ENCODE results near the gene ANKIB1.

Gene ANKIB1

DNA sequence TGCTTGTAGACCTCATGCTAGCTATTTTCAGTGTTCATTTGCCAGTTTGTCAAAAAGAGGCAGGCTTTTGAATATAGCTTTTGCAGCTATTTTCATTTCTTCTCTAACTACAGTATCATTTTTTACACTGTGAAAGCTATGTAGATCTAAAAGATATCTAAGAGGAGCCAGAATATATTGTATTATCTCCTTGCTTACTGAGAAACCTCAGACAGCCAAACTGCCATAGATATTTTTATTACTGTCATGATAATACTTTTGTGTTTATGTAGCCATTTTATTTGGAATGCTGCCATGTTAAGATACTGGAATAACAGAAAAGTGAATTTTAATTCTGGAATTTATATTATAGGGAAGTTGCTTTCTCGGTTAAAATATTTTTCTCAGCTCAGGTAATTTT is 37.2 kb downstream of the ANKIB1 start:
- H3K79me2 ChIP-seq (ENCODE audit: insufficient read depth, low read length) = peaks cover 71% of the 10 kb centered on the region
- H2AFZ ChIP-seq (ENCODE audit: low read length) = no peak overlapping the region
- H4K20me1 ChIP-seq (ENCODE audit: insufficient read depth, low read length, poor library complexity, severe bottlenecking) = peaks cover 6% of the 10 kb centered on the region
- peaks cover 11% of the 10 kb centered on the region; the same call in 1 of the 2 replicates for H3K9me3 ChIP-seq (ENCODE audit: insufficient read depth, low read depth, low read length)
- no peak overlapping the region for H3K4me2 ChIP-seq (ENCODE audit: low read depth, low read length, poor library complexity, severe bottlenecking)
- peaks cover 4% of the 10 kb centered on the region for H3K4me1 ChIP-seq (ENCODE audit: insufficient read depth, low read length, poor library complexity, severe bottlenecking)
- H3F3A ChIP-seq (ENCODE audit: low read depth) = no peaks in the 10 kb centered on the region
- H3K9me2 ChIP-seq (replicated peaks; ENCODE audit: low read depth, low read length) = no peaks in the 10 kb centered on the region
- peaks cover 8% of the 10 kb centered on the region; the same call in 1 of the 2 replicates for H3K36me3 ChIP-seq (ENCODE audit: insufficient read depth, low read length)
- no peak overlapping the region for H3K4me3 ChIP-seq (ENCODE audit: low read length, poor library complexity, severe bottlenecking)
- no peaks in the 10 kb centered on the region for H3K27me3 ChIP-seq (ENCODE audit: insufficient read depth, low read length, poor library complexity, severe bottlenecking)
- TF ChIP-seq, protein P1, sequence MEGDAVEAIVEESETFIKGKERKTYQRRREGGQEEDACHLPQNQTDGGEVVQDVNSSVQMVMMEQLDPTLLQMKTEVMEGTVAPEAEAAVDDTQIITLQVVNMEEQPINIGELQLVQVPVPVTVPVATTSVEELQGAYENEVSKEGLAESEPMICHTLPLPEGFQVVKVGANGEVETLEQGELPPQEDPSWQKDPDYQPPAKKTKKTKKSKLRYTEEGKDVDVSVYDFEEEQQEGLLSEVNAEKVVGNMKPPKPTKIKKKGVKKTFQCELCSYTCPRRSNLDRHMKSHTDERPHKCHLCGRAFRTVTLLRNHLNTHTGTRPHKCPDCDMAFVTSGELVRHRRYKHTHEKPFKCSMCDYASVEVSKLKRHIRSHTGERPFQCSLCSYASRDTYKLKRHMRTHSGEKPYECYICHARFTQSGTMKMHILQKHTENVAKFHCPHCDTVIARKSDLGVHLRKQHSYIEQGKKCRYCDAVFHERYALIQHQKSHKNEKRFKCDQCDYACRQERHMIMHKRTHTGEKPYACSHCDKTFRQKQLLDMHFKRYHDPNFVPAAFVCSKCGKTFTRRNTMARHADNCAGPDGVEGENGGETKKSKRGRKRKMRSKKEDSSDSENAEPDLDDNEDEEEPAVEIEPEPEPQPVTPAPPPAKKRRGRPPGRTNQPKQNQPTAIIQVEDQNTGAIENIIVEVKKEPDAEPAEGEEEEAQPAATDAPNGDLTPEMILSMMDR (conservative IDR thresholded peaks at IDR 0.05; ENCODE audit: low read length) = no peak
- no peak for TF ChIP-seq EZH2phosphoT487 (IDR thresholded peaks at IDR 0.05; ENCODE audit: borderline replicate concordance)
- H3K9ac ChIP-seq (ENCODE audit: low read depth, low read length, poor library complexity, severe bottlenecking) = no peak overlapping the region

DNA sequence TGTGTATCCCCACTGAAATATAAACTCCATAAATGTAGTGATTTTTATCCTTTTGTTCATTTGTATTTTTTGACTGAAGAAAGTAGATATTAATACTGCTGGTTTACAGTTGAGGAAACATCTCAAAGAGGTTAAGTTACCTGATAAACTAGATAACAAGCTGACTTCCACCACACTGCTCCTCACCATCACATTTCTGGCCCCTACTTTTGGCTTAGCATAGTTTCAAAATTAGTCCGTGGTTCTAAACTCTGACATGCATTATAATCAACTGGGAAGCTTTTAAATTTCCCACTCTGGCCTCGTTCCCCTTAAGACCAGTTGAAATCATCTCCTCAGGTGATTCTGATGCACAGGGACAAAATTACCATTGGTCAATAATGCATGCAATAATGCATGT is 43.5 kb downstream of the ANKIB1 start:
- H3K9me3 ChIP-seq (ENCODE audit: insufficient read depth, low read depth, low read length) = no peaks in the 10 kb centered on the region
- H2AFZ ChIP-seq (ENCODE audit: low read length) = no peak overlapping the region
- no peaks in the 10 kb centered on the region for H3K9me2 ChIP-seq (replicated peaks; ENCODE audit: low read depth, low read length)
- peaks cover 61% of the 10 kb centered on the region for H3K79me2 ChIP-seq (ENCODE audit: insufficient read depth, low read length)
- peaks cover 6% of the 10 kb centered on the region for H4K20me1 ChIP-seq (ENCODE audit: insufficient read depth, low read length, poor library complexity, severe bottlenecking)
- no peak overlapping the region for H3K9ac ChIP-seq (ENCODE audit: low read depth, low read length, poor library complexity, severe bottlenecking)
- no peaks in the 10 kb centered on the region for H3F3A ChIP-seq (ENCODE audit: low read depth)
- peaks cover 4% of the 10 kb centered on the region for H3K4me1 ChIP-seq (ENCODE audit: insufficient read depth, low read length, poor library complexity, severe bottlenecking)
- no peak for TF ChIP-seq EZH2phosphoT487 (IDR thresholded peaks at IDR 0.05; ENCODE audit: borderline replicate concordance)
- TF ChIP-seq, protein P1 (conservative IDR thresholded peaks at IDR 0.05; ENCODE audit: low read length) = no peak
- H3K36me3 ChIP-seq (ENCODE audit: insufficient read depth, low read length) = no peaks in the 10 kb centered on the region
- no peak overlapping the region for H3K4me2 ChIP-seq (ENCODE audit: low read depth, low read length, poor library complexity, severe bottlenecking)
- no peak overlapping the region for H3K4me3 ChIP-seq (ENCODE audit: low read length, poor library complexity, severe bottlenecking)
- H3K27me3 ChIP-seq (ENCODE audit: insufficient read depth, low read length, poor library complexity, severe bottlenecking) = no peaks in the 10 kb centered on the region

DNA sequence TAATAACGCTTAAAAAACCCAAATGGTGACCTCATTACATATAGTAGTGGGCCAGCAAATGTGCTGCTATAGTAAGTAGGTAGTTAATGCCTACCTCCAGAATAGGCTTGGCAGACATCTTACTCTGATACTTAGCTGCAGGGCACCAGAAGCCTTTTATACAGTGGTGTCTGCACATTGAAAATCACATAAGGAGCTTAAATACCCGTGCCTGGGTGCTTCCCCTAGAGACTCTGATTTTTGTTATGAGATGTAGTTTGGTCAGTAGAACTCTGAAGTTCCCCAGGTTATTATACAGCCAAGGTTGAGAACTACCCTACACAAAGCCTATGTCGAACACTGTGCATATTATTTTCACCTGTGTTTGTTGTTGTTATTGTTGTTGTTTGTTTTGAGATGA is 47.2 kb downstream of the ANKIB1 start:
- no peak for TF ChIP-seq EZH2phosphoT487 (IDR thresholded peaks at IDR 0.05; ENCODE audit: borderline replicate concordance)
- TF ChIP-seq, protein P1 (conservative IDR thresholded peaks at IDR 0.05; ENCODE audit: low read length) = no peak
- H4K20me1 ChIP-seq (ENCODE audit: insufficient read depth, low read length, poor library complexity, severe bottlenecking) = no peaks in the 10 kb centered on the region
- H3K4me1 ChIP-seq (ENCODE audit: insufficient read depth, low read length, poor library complexity, severe bottlenecking) = peaks cover 4% of the 10 kb centered on the region
- H3K4me2 ChIP-seq (ENCODE audit: low read depth, low read length, poor library complexity, severe bottlenecking) = no peak overlapping the region
- H2AFZ ChIP-seq (ENCODE audit: low read length) = no peak overlapping the region
- peaks cover 20% of the 10 kb centered on the region for H3K36me3 ChIP-seq (ENCODE audit: insufficient read depth, low read length)
- H3K9me2 ChIP-seq (replicated peaks; ENCODE audit: low read depth, low read length) = no peaks in the 10 kb centered on the region
- H3K9me3 ChIP-seq (ENCODE audit: insufficient read depth, low read depth, low read length) = no peaks in the 10 kb centered on the region
- no peak overlapping the region for H3K9ac ChIP-seq (ENCODE audit: low read depth, low read length, poor library complexity, severe bottlenecking)
- H3K27me3 ChIP-seq (ENCODE audit: insufficient read depth, low read length, poor library complexity, severe bottlenecking) = no peaks in the 10 kb centered on the region
- peaks cover 37% of the 10 kb centered on the region for H3K79me2 ChIP-seq (ENCODE audit: insufficient read depth, low read length)
- no peak overlapping the region for H3K4me3 ChIP-seq (ENCODE audit: low read length, poor library complexity, severe bottlenecking)
- no peaks in the 10 kb centered on the region for H3F3A ChIP-seq (ENCODE audit: low read depth)

Measured in Loucy (cell line).